NCI-H128 (cell line): ENCODE measurements around the gene DGKH.
"Not testable (repeated sequence)": the region's sequence is repeated elsewhere in the genome, so short reads cannot be mapped to it uniquely, and the experiment has no call there.

Experiments
- DNase-seq: peaks from one replicate; lab custom pipeline; 2025; ENCODE audit not compliant: unreplicated experiment; lab: John Stamatoyannopoulos, UW

Gene DGKH

DNA sequence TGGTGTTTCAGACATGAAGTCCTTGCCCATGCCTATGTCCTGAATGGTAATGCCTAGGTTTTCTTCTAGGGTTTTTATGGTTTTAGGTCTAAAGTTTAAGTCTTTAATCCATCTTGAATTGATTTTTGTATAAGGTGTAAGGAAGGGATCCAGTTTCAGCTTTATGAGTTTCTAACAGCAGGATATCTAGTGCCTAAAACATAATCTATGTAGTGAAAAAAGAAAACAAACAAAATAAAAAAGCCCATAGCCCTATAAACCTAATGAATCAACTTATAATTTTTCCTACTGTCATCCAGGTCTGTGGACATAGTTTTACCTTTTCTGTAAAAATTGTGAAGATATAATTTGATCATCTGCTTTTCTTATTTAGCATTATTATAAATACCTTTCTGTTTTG lies 115.5 kb downstream of the DGKH start:
- DNase-seq = not testable (repeated sequence)

- DNase-seq = no peak
Measured at GRCh38 chr13:42164557-42165125, 116.2 kb downstream of the DGKH start.

DNA sequence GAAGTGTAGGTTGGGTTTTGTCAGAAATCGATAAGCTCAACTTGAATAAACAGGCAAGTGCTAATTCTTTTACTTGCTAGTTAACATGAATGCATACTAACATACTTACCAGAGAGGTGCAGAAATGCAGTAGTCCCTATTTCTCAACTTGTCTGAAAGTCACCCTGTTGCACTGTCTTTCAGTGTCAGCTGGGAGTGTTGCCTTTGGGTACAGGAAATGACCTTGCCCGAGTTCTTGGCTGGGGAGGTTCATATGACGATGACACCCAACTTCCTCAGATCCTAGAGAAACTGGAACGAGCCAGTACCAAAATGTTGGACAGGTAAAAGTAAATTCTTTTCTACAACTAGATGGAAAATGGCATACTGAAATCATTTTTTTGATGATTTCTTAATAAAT lies 120.0 kb downstream of the DGKH start:
- no peak for DNase-seq

DNA sequence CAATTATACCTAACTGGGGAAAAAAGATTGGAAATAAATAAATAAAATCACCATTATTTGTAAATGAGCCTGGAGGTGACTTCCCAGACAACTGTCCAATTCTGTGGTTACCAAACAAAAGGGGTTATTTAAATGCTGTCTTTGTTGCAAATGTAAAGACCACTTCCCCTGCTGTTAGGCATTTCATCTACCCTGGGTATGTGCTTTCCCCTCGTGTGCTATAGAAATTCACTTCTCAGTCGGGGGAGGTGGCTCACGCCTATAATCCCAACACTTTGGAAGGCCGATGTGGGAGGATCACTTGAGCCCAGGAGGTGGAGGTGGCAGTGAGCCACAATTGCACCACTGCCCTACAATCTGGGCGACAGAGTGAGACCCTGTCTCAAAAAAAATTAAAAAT lies 121.6 kb downstream of the DGKH start:
- DNase-seq = no peak

GRCh38 chr13:42173789-42174343 lies 125.4 kb downstream of the DGKH start:
- no peak for DNase-seq

GRCh38 chr13:42174344-42175162 lies 126.1 kb downstream of the DGKH start:
- no peak for DNase-seq

- no peak for DNase-seq
Measured at GRCh38 chr13:42176294-42176693, 127.8 kb downstream of the DGKH start.

DNA sequence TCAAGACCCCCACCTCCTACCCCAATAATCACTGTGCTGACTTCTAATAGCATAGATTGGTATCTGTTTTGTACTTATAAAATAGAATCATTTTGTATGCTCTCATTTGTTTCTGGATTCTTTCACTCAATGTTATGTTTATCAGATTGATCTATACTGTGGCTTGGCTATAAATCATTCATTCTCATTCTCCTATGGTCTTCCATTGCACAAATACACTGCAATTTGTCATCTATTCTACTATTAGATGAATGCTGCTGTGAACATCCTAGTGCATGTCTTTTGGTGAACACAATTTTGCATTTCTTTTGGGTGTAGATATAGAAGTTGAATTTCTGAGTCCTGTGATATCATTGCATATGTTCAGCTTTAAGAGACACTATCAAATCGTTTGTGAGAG lies 128.7 kb downstream of the DGKH start:
- DNase-seq = no peak

DNA sequence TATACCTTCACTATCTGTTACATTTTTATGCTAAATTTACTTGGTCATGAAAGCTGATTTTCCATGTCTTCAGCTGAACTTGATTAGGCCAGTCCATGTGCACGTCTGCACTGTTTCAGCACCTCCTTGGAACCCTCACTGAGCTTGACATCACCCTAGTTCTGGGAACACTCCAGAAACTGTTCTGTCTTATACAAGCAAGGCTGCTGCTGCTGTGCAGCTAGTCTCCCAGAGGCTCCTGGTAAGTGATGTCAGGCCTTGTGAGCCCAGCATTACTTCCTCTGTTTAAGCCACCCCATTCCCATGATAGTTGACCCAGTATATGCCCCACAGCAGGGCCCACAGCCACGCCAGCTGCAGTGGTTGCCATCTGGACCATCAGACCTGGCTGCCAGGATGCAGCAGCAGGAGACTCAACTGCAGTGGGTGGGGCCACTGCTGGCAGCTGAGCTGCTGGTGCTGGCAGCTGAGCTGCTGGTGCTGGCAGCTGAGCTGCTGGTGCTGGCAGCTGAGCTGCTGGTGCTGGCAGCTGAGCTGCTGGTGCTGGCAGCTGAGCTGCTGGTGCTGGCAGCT lies 133.0 kb downstream of the DGKH start:
- no peak for DNase-seq

DNA sequence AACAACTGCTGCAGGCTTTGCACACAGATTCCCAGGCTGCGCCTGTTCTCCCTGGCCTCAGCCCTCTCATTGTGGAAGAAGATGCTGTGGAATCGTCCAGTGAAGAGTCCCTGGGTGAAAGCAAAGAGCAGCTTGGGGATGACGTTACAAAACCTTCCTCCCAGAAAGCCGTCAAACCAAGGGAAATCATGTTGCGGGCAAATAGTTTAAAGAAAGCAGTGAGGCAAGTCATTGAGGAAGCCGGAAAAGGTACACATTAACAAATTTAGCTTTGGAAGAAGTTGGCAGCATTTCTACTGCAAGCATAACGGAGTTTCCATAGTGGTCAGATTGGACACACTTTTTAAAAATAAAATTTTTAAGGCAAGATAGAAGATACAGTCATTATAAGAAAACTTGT lies 140.6 kb downstream of the DGKH start:
- no peak for DNase-seq

- DNase-seq = no peak
Measured at GRCh38 chr13:42190529-42190928, 142.1 kb downstream of the DGKH start.

DNA sequence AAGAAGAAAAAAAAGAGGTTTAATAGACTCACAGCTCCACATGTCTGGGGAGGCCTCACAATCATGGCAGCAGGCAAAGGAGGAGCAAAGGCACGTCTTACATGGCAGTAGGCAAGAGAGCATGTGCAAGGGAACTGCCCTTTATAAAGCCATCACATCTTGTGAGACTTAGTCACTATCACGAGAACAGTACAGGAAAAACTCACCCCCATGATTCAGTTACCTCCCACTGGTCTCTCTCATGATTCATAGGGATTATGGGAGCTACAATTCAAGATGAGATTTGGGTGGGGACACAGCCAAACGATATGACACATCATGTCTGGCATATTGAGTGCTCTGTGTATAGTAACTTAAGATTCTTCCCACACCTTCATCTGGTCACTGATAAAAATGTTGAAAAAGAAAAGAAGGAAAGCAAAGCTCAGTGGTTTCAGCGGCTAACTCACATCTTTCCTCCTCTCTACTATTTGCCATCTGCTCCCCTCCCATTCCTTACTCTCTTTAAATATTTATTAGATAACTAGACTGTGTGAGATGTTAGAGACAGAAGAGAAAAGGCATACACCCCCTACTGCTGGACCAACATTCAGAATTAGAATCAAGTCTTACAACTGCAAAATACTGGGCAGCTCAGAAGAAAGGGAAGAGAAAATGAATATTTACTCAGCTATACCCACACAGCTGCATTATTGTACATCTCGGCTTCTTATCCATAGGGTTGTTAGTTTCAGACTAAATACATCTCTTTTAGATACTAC lies 163.4 kb downstream of the DGKH start:
- no peak for DNase-seq

DNA sequence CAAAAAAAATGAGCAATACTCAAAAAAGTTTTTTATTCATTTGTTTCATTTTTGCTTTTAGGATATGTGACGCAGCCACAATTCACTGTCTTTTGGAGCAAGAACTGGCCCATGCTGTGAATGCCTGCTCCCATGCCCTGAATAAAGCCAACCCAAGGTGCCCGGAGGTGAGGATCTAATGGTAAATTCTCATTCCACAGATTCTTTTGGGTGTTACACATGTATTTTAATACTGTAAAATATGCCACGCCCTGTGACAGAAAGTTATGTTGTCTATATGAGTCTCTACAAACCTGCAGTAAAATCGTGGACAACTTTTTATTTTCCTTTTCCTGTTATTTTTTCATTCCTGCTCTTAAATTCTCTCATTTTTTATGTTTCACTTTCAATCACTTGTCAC lies 166.0 kb downstream of the DGKH start:
- no peak for DNase-seq

GRCh38 chr13:42215578-42216421 lies 167.4 kb downstream of the DGKH start:
- no peak for DNase-seq

- DNase-seq = no peak
Measured at GRCh38 chr13:42216422-42216735, 167.9 kb downstream of the DGKH start.

DNA sequence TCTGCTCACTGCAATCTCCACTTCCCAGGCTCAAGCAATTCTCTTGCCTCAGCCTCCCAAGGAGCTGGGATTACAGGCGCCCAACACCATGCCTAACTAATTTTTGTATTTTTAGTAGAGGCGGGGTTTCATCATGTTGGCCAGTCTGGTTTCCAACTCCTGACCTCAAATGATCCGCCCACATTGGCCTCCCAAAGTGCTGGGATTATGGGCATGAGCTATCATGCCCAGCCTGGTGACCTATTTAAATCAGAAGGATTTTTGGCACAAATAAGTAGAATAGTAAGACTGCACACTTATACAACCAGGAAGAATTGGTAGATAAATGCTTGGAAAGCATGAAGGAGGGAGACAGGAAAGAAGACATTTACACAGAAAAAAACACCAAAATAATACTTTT lies 170.1 kb downstream of the DGKH start:
- no peak for DNase-seq

DNA sequence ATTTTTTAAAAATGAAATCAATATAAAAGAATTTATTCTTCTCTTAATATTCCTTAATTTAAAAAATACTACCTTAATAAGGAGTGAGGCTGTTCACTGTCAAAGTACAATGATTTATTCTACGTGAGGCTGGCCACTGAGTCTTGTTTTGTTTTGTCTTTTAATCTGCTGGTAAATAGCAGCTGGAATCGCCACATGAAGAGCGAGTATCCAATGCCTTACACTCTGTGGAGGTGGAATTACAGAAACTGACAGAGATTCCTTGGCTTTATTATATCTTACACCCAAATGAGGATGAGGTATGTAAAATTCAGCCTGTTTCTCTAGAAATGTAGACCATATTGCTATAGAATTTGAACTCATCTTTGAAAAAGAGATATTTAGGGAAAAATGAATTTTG lies 170.6 kb downstream of the DGKH start:
- no peak for DNase-seq

GRCh38 chr13:42219876-42220275 lies 171.4 kb downstream of the DGKH start:
- DNase-seq = no peak

- DNase-seq = no peak
Measured at GRCh38 chr13:42221121-42221765, 172.8 kb downstream of the DGKH start.

DNA sequence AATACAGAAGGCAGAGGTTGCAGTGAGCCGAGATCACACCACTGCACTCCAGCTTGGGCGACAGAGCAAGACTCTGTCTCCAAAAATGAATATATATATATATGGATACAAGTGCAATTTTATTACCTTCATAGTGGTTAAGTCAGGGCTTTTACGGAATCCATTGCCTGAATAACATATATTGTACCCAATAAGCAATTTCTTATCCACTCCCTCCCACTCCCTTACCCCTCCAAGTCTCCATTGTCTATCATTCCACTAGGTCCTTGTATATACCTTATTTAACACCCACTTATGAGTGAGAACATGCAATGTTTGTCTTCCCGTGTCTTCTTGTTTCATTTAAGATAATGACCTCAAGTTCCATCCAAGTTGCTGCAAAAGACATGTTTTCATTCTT lies 175.2 kb downstream of the DGKH start:
- no peak for DNase-seq
